ENCODE data around the gene MARS1. TPM values are rescaled to one million over a fixed set of nuclear protein-coding genes. Genes with fewer than 3 reads are reported as not detected.

MARS1 gene
- total RNA-seq, 2 donors from 2014 or later = 90.3 to 195 TPM

GRCh38 chr12:57475271-57476161 is 12.4 kb upstream of the MARS1 start:
- TF ChIP-seq CTCF (IDR thresholded peaks at IDR 0.05) = no peak
- Histone ChIP-seq H3K36me3 (no peaks in the 10 kb centered on the region), H3K4me3 (peak overlapping the region; percentile 30), H3K9me3 (no peaks in the 10 kb centered on the region), H3K27ac (no peak overlapping the region), H3K9ac (ENCODE audit: low read depth in 2 of 2, low read length in 2 of 2) (peak overlapping the region; percentile 35 to 44), H3K4me1 (no peaks in the 10 kb centered on the region), H3K27me3 (peaks cover 37% of the 10 kb centered on the region)
- no peak for DNase-seq
- intact Hi-C loops (cut with DNase I) = no loop called here

- intact Hi-C loops (cut with DNase I) = no loop called here
- peak overlapping the region; percentile 30 for H3K4me3 ChIP-seq
- H3K4me1 ChIP-seq = no peaks in the 10 kb centered on the region
- peak overlapping the region; percentile 63 to 66 for H3K9ac ChIP-seq (ENCODE audit: low read depth in 2 of 2, low read length in 2 of 2)
- H3K36me3 ChIP-seq = no peaks in the 10 kb centered on the region
- peaks cover 37% of the 10 kb centered on the region for H3K27me3 ChIP-seq
- H3K9me3 ChIP-seq = no peaks in the 10 kb centered on the region
- H3K27ac ChIP-seq = peak overlapping the region; percentile 73
- DNase-seq = no peak
- TF ChIP-seq CTCF (IDR thresholded peaks at IDR 0.05) = no peak
These were observed 11.5 kb upstream of the MARS1 start for GRCh38 chr12:57476162-57476992.

- no peak for TF ChIP-seq CTCF (IDR thresholded peaks at IDR 0.05)
- Histone ChIP-seq H3K27ac (peak overlapping the region; percentile 73), H3K9ac (ENCODE audit: low read depth in 2 of 2, low read length in 2 of 2) (peak overlapping the region; percentile 63 to 66), H3K27me3 (peaks cover 37% of the 10 kb centered on the region), H3K4me1 (no peaks in the 10 kb centered on the region), H3K36me3 (no peaks in the 10 kb centered on the region), H3K4me3 (peak overlapping the region; percentile 30), H3K9me3 (no peaks in the 10 kb centered on the region)
- intact Hi-C loops (cut with DNase I) = no loop called here
- DNase-seq = no peak
These were observed 10.7 kb upstream of the MARS1 start for GRCh38 chr12:57476993-57477709.

- DNase-seq = no peak
- no peaks in the 10 kb centered on the region for H3K4me1 ChIP-seq
- H3K36me3 ChIP-seq = no peaks in the 10 kb centered on the region
- peak overlapping the region; percentile 63 to 68 for H3K9ac ChIP-seq (ENCODE audit: low read depth in 2 of 2, low read length in 2 of 2)
- intact Hi-C loops (cut with DNase I) = no loop called here
- H3K27me3 ChIP-seq = peaks cover 35% of the 10 kb centered on the region
- TF ChIP-seq CTCF (IDR thresholded peaks at IDR 0.05) = no peak
- peak overlapping the region; percentile 30 for H3K4me3 ChIP-seq
- H3K9me3 ChIP-seq = no peaks in the 10 kb centered on the region
- peak overlapping the region; percentile 73 for H3K27ac ChIP-seq
These were observed 9.9 kb upstream of the MARS1 start for GRCh38 chr12:57477710-57478681.

Data from colonic mucosa (tissue), 4 donors.